ENCODE data around the gene GNA14.
"Not testable (repeated sequence)": the region's sequence is repeated elsewhere in the genome, so short reads cannot be mapped to it uniquely, and the experiment has no call there.

The GNA14 gene

GRCh38 chr9:77486463-77486862 lies 161.7 kb downstream of the GNA14 start:
- no peak for DNase-seq

GRCh38 chr9:77475641-77476473 lies 172.3 kb downstream of the GNA14 start:
- peak; percentile 58 for DNase-seq

GRCh38 chr9:77474936-77475335 lies 173.2 kb downstream of the GNA14 start:
- no peak for DNase-seq

GRCh38 chr9:77472646-77473045 lies 175.5 kb downstream of the GNA14 start:
- DNase-seq: no peak

GRCh38 chr9:77471572-77471971 lies 176.6 kb downstream of the GNA14 start:
- no peak for DNase-seq

GRCh38 chr9:77469515-77470231 lies 178.4 kb downstream of the GNA14 start:
- DNase-seq: no peak

- no peak for DNase-seq
Measured at GRCh38 chr9:77464661-77465060, 183.5 kb downstream of the GNA14 start.

GRCh38 chr9:77463151-77463550 lies 185.0 kb downstream of the GNA14 start:
- DNase-seq: no peak

GRCh38 chr9:77462066-77462465 lies 186.1 kb downstream of the GNA14 start:
- no peak for DNase-seq

- no peak for DNase-seq
Measured at GRCh38 chr9:77460938-77461337, 187.2 kb downstream of the GNA14 start.

GRCh38 chr9:77457916-77458592 lies 190.1 kb downstream of the GNA14 start:
- no peak for DNase-seq

- DNase-seq: no peak
Measured at GRCh38 chr9:77456829-77457437, 191.2 kb downstream of the GNA14 start.

- DNase-seq: no peak
Measured at GRCh38 chr9:77455312-77455927, 192.7 kb downstream of the GNA14 start.

GRCh38 chr9:77454663-77455062 lies 193.5 kb downstream of the GNA14 start:
- no peak for DNase-seq

GRCh38 chr9:77453825-77454647 lies 194.1 kb downstream of the GNA14 start:
- no peak for DNase-seq

- no peak for DNase-seq
Measured at GRCh38 chr9:77451507-77451906, 196.6 kb downstream of the GNA14 start.

GRCh38 chr9:77450085-77450475 lies 198.0 kb downstream of the GNA14 start:
- no peak for DNase-seq

- no peak for DNase-seq
Measured at GRCh38 chr9:77449240-77450084, 198.7 kb downstream of the GNA14 start.

GRCh38 chr9:77447646-77448045 lies 200.5 kb downstream of the GNA14 start:
- DNase-seq: no peak

- DNase-seq: no peak
Measured at GRCh38 chr9:77442436-77442835, 205.7 kb downstream of the GNA14 start.

- not testable (repeated sequence) for DNase-seq
Measured at GRCh38 chr9:77441124-77441523, 207.0 kb downstream of the GNA14 start.

Measured in DMS153 (cell line).